Thyroid gland (tissue), 4 donors: ENCODE results near the gene PIK3AP1. TPM values are rescaled to one million over a fixed set of nuclear protein-coding genes. Genes with fewer than 3 reads are reported as not detected.

Experiments
- DNase-seq, 2 donors: peaks; one replicate each; pipeline ENCODE4 v3.0.0-alpha.2; 2019
- H3K27ac ChIP-seq, 3 donors: fragments of 200-600 bp; sonication (generic); 1 replicate in 2 of 3; 2 replicates in 1 of 3; pipeline ENCODE4 v1.5.1; 2016 to 2019; ENCODE audit warnings: mild to moderate bottlenecking in 1 of 3, moderate library complexity in 1 of 3
- H3K27me3 ChIP-seq: fragments of 200-600 bp; sonication (generic); one replicate; pipeline ENCODE4 v1.5.1; 2019
- H3K36me3 ChIP-seq, 2 donors: fragments of 200-600 bp; sonication (generic); one replicate each; pipeline ENCODE4 v1.5.1; 2016 to 2019
- H3K4me1 ChIP-seq, 2 donors: fragments of 200-600 bp; sonication (generic); one replicate each; pipeline ENCODE4 v1.5.1; 2017 to 2019
- H3K4me3 ChIP-seq, 3 donors: fragments of 200-600 bp; sonication (generic); replicated peaks in 1 of 3; 1 replicate in 2 of 3; 2 replicates in 1 of 3; pipeline ENCODE4 v1.5.1; 2016; ENCODE audit warnings: mild to moderate bottlenecking in 1 of 3
- H3K9me3 ChIP-seq: fragments of 200-600 bp; sonication (generic); one replicate; pipeline ENCODE4 v1.5.1; 2017
- POLR2A ChIP-seq, 2 donors: fragments of 450-650 bp; IDR thresholded peaks; one replicate each; pipeline ENCODE4 v1.6.1; 2017; ENCODE audit warnings: antibody characterized with exemption in 2 of 2, mild to moderate bottlenecking in 2 of 2, moderate library complexity in 1 of 2
- WGBS, 2 donors: methylation state at CpG; one replicate each; pipeline ENCODE4 v1.1.5; 2017; 5-methylcytosine and 5-hydroxymethylcytosine counted together
- intact Hi-C: fragments of 100-400 bp; cut with DNase I; formaldehyde crosslinking; loops from one replicate; pipeline ENCODE4 v1.15.1; 2023
- total RNA-seq, 4 donors: library from RNA; depleted of rRNA; stranded (reverse); fragments of >200 nt; gene quantifications; one replicate each; pipeline ENCODE4 v1.2.3, GENCODE V29; 2016
- TF ChIP-seq, protein P1 (sequence below), 6 experiments: fragments of 200-600 bp in 3 of 6; fragments of 450-650 bp in 3 of 6; sonication (generic) in 3 of 6; IDR thresholded peaks; one replicate each; pipeline ENCODE4 v1.5.1; 2016 to 2019; ENCODE audit warnings: antibody characterized with exemption in 6 of 6, mild to moderate bottlenecking in 2 of 6, inconsistent platforms in 1 of 6, moderate library complexity in 1 of 6

PIK3AP1 gene
- total RNA-seq, 4 donors from 2014 or later: 8.6 to 13.9 (median 12.0) TPM

DNA sequence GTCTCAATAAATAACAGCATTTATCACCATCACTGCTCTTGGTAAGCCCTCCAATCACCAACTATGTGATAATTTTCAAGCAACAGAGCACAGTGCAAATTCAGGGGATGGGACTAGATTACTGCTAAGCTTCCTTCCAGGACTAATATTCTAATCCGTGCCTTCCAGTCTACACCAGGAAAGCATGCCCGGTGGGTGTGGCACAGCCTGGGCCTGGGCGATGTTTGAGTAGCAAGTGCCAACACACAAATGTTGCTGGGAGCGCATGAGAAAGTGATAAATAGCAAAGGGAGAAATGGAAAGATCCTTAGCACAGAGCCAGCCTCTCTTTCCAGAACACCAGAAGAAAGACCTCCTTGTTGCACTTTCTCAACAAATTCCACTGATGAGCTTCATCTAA is 120.0 kb downstream of the PIK3AP1 start:
- intact Hi-C loops: no loop called here
- DNase-seq: no peak
- no peak overlapping the region for H3K4me3 ChIP-seq
- WGBS, 2 donors: 95 to 99% methylated on average over 4 of the region's 4 CpGs
- H3K9me3 ChIP-seq: no peaks in the 10 kb centered on the region
- H3K4me1 ChIP-seq: no peaks in the 10 kb centered on the region
- H3K27ac ChIP-seq: no peak overlapping the region
- H3K36me3 ChIP-seq: no peaks in the 10 kb centered on the region
- no peaks in the 10 kb centered on the region for H3K27me3 ChIP-seq
- no peak for TF ChIP-seq POLR2A (IDR thresholded peaks at IDR 0.05)
- TF ChIP-seq, protein P1, sequence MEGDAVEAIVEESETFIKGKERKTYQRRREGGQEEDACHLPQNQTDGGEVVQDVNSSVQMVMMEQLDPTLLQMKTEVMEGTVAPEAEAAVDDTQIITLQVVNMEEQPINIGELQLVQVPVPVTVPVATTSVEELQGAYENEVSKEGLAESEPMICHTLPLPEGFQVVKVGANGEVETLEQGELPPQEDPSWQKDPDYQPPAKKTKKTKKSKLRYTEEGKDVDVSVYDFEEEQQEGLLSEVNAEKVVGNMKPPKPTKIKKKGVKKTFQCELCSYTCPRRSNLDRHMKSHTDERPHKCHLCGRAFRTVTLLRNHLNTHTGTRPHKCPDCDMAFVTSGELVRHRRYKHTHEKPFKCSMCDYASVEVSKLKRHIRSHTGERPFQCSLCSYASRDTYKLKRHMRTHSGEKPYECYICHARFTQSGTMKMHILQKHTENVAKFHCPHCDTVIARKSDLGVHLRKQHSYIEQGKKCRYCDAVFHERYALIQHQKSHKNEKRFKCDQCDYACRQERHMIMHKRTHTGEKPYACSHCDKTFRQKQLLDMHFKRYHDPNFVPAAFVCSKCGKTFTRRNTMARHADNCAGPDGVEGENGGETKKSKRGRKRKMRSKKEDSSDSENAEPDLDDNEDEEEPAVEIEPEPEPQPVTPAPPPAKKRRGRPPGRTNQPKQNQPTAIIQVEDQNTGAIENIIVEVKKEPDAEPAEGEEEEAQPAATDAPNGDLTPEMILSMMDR (IDR thresholded peaks at IDR 0.05): no peak

DNA sequence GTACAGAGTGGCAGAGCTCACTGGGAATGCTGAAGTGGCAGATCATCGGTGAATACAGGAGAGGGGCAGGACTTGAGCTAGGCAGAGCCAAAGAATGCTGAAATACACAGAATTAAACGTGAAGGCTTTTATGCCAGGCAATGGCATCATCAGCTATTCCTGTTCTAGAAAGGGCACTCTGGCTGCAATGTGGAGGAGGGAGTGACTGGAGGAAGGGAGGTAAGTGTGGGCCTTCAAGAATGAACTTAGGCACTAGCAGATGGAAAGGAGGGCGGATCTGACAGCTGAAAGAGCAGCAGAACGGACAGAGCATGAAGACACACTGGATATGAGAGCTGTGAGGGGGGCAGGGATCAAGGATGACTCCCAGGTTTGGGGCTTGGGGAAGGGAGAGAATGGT is 121.5 kb downstream of the PIK3AP1 start:
- 79 to 80% methylated on average over 4 of the region's 4 CpGs for WGBS, 2 donors
- TF ChIP-seq, protein P1 (IDR thresholded peaks at IDR 0.05): no peak
- TF ChIP-seq POLR2A (IDR thresholded peaks at IDR 0.05): no peak
- Histone ChIP-seq H3K36me3 (no peaks in the 10 kb centered on the region), H3K4me1 (no peaks in the 10 kb centered on the region), H3K27ac (no peak overlapping the region), H3K27me3 (no peaks in the 10 kb centered on the region), H3K4me3 (no peak overlapping the region), H3K9me3 (no peaks in the 10 kb centered on the region)
- no peak for DNase-seq
- intact Hi-C loops: no loop called here

DNA sequence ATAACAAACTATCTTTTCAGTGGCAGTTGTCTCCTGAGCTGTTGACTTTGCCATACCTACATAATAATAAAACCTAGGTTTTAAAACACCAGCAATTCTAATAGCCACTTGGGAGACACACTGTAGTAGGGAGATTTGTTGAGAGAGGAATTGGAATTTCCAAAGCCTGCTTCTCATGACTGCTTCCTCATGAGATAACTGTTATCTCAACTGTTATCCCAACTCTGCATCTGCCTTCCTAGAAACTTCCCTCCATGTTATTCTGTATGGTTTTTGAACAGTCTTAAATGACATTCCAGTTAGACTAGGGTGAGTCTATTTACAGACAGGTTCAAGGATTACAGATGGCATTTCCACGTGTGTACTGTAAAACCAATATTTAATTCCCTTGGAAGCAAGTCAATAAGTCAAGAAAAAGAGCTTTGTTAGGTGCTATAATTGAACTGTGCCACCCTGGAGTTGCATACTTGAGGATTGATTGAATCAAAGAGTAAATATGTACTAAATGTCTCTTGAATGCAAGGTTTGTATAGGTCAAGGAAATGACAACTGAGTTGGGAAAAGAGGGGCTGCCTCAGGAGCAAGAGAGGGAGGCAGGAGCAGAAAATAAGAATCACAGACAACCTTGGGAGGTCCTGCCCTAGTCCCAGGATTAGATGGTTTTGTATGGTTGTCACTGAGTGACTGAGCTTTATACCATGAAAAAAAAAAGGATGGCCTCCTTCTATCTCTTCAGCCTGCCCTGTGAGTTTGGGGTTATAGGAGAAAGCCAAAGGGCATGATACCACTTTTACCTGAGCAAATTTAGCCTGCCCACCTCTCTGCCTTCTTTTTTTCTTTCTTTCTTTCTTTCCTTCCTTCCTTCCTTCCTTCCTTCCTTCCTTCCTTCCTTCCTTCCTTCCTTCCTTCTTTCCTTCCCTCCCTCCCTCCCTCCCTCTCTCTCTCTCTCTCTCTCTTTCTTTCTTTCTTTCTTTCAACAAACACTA is 123.6 kb downstream of the PIK3AP1 start:
- Histone ChIP-seq H3K4me3 (no peak overlapping the region), H3K36me3 (no peaks in the 10 kb centered on the region), H3K27me3 (no peaks in the 10 kb centered on the region), H3K9me3 (no peaks in the 10 kb centered on the region), H3K27ac (no peak overlapping the region), H3K4me1 (no peaks in the 10 kb centered on the region)
- 68 to 79% methylated on average over 1 of the region's 1 CpG for WGBS, 2 donors
- TF ChIP-seq, protein P1 (IDR thresholded peaks at IDR 0.05): no peak
- TF ChIP-seq POLR2A (IDR thresholded peaks at IDR 0.05): no peak
- intact Hi-C loops: no loop called here
- DNase-seq: no peak

DNA sequence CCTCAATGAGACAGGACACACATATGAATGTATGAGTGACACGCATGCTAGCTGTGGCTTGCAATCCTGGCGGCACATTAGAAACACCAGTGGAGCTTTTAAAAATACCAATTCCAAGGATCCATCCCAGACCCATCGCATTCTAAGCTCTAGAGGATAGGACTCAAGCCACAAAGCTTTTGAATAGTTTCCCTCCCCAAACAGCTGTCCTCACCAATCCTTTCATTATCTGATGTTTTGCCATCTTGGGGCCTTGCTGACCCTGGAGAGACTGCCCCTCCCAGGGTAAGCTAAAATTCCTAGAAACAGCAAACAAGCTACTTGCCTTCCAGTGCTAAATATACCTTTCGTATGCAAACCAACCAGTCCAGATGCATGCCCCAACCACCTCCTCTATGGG is 124.6 kb downstream of the PIK3AP1 start:
- Histone ChIP-seq H3K4me3 (no peak overlapping the region), H3K27ac (no peak overlapping the region), H3K9me3 (no peaks in the 10 kb centered on the region), H3K4me1 (no peaks in the 10 kb centered on the region), H3K36me3 (no peaks in the 10 kb centered on the region), H3K27me3 (no peaks in the 10 kb centered on the region)
- WGBS, 2 donors: 94 to 96% methylated on average over 4 of the region's 4 CpGs
- TF ChIP-seq, protein P1 (IDR thresholded peaks at IDR 0.05): no peak
- no peak for TF ChIP-seq POLR2A (IDR thresholded peaks at IDR 0.05)
- intact Hi-C loops: no loop called here
- no peak for DNase-seq

DNA sequence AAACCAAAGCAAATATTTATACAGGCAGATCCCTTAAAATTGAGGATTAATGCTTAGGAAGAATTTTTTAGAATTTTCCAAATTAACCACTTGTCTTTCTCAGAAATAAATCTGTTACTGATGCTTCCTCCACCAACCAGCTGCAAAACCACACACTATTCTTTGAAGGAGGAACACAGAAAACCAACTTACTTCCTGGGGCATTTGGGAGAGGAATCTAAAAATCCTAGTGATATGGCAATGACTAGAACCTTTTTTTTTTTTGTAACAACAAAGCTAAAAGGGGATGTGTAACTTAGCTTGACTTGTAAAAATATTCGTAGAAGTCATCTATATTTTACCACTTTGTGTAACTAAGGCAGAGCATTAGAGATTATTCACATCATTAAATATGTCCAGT is 128.4 kb downstream of the PIK3AP1 start:
- intact Hi-C loops: no loop called here
- no peak overlapping the region for H3K4me3 ChIP-seq
- no peak for DNase-seq
- no peaks in the 10 kb centered on the region for H3K36me3 ChIP-seq
- TF ChIP-seq POLR2A (IDR thresholded peaks at IDR 0.05): no peak
- TF ChIP-seq, protein P1 (IDR thresholded peaks at IDR 0.05): no peak
- no peaks in the 10 kb centered on the region for H3K9me3 ChIP-seq
- H3K27ac ChIP-seq: no peak overlapping the region
- peaks cover 6 to 10% of the 10 kb centered on the region in 2 donors for H3K4me1 ChIP-seq
- no peaks in the 10 kb centered on the region for H3K27me3 ChIP-seq
- WGBS, 2 donors: 91 to 94% methylated on average over 1 of the region's 1 CpG
